Measurements from ENCODE around the gene NLGN1.
"Not testable (repeated sequence)": the region's sequence is repeated elsewhere in the genome, so short reads cannot be mapped to it uniquely, and the experiment has no call there.

The NLGN1 gene

DNA sequence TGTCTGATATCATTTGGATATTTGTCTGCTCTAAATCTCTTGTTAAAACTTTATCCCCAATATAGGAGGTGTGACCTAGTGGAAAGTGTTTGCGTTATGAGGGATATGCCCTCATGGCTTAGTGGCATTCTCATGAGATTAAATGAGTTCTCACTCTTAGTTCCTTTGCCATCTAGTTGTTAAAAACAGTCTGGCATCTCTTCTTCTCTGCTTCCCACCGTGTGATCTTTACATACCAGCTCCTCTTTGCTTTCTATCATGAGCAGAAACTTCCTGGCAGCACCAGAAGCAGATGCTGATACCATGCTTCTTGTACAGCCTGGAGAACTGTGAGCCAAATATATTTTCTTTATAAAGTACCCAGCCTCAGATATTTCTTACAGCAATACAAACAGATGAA is 33.0 kb downstream of the NLGN1 start:
- no peak for DNase-seq

DNA sequence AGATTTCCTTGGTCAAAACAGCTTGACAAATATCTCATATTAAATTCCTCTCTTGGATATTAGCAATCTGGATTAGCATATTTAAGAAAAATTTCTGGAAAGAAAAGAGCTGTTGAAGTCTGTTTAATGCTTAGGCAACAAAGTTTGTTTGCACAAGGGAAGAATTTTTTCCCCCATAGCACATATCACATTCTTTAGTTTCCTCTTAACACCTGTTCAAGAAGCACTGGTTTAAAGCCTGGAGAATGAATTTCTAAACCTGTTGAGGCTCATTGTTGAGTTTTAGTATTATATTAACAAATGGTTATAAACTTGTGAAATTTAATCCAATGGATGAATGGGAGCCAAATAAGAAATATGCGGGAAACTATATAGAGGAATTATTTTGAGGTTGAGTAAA is 41.5 kb downstream of the NLGN1 start:
- no peak for DNase-seq

GRCh38 chr3:173440514-173440913 is 43.0 kb downstream of the NLGN1 start:
- DNase-seq: no peak

GRCh38 chr3:173451561-173451960 is 54.0 kb downstream of the NLGN1 start:
- DNase-seq: not testable (repeated sequence)

DNA sequence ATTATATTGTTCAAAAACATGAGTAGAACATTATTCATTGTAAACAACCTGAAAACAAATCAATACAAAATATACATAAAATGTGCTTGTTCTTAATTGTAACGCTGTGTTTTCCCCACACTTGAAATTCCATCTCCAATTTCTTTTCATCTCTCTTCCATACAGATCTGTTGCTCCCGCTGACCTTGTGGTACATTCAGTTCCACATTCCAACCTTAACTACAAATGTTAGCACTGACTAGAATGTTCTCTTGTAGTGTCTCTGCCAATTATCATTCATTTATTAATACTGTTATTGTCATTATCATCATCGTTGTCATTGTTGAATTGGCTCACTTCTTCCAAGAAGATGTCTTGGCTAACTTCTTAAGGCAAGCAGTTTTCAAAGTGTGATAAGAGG is 65.7 kb downstream of the NLGN1 start:
- DNase-seq: no peak

DNA sequence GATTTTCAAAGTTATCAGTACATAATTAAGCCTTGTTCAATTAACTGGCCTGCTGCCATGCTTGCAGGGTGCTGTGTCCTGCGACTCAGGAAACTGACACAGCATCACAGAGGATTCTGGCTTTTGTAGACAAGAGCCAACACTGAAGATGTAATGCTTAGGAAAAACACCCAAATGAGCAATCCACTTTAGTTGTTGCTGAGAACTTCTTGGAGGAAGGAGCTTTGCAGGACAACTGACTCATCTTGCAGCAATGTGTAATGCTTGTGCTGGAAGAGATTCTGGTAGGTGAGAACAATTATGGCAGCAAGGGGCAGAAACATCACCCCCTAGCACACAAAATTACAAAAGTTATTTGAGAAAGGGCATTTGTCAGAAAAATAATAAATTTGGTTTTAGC is 67.6 kb downstream of the NLGN1 start:
- DNase-seq: no peak

DNA sequence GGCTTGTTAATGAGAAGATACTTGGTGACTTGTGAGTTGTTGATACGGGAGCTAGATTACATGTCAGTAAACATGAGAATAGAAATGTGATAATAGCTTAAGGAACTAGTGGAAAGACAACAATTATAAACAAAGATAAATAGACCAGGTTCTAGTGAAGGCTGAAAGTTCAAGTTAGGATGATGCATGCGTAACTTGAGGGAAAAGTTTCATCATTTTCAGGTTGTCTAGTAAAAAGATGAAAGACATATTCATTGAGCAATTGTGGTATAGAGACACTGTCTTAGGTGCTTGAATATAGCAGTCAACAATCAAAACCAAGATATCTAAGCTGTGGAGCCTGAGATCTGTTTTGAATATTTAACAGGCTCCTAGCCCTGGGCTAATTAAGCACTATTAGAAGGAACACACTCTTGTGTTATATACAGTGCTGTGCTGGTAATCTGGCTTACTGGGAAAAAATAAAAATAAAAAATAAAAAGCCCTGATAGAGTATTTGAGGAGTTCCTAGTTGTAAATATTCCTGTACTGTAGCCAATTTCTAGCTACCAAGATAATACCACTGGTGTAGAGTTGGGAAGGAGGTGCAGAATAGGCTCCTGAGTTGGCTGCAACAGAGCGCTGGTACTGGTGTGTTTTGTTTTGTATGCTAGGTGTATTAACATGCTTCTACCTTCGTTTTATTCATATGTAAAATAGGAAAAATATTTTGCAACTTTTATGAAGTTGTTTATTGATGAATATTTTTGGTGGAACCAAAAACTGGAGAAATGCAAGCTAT is 68.5 kb downstream of the NLGN1 start:
- DNase-seq: no peak

- DNase-seq: no peak
Measured at GRCh38 chr3:173467501-173467900, 70.0 kb downstream of the NLGN1 start.

DNA sequence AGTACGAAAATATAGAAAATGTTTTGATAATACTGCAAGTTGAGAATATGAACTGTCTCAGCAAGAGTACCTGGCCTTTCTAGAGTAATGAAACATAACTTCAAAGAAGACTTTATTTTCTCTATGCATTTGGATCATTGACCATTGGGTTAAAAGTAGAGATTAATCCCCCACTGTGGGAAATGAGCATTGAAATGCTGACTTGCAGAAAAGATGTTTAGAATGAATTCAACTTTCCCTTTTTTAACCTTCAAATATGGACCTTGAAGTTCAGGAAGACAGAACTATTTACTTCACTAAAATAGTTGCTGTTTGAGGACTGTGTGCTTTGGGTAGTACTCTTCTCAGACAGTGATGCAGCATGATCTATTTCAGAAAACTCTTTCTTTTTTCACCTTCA is 75.7 kb downstream of the NLGN1 start:
- no peak for DNase-seq

- no peak for DNase-seq
Measured at GRCh38 chr3:173479301-173479700, 81.8 kb downstream of the NLGN1 start.

- DNase-seq: no peak
Measured at GRCh38 chr3:173501931-173502489, 104.5 kb downstream of the NLGN1 start.

DNA sequence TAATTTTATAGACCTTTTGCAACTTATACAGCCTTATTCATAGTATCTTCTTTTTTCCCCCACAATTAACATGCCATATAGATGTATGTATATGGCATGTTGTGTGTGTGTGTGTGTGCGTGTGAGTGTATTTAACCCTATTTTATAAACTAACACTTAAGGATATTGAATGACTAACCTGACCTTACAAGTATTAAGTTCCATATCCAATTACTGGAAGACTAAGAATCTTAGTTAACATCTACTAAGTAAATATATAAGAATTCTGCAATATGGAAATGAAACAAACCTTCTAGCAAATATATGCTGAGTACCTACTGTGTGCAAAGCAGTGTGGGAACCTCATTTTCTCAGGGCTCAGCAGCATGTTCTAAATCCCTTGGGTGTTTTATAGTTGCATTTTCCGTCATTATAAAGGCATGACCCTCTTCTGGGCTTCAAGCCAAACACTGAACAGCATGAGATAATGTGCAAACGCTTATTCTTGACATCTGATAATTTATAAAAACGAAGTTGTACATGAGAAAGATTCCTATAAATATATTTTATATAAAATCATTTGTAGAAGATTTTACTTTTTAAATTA is 105.5 kb downstream of the NLGN1 start:
- DNase-seq: no peak

DNA sequence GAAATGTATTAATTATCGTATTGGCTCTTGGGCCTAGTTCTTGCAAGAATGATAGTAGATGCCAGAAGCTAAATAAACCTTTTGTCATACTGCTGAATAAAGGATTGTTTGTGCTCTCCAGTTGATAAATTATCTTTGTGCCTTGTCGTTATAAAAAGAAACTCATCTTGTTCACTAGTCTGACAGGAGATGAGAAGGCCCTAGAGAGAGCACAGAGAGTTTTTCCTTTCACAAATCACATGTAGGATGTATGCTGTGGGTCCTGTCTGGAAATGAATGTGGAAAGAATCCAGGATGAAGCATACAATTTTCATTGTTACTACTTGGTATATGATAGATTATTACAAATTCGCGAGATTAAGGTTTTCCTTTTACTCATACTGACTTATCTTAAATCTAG is 113.0 kb downstream of the NLGN1 start:
- DNase-seq: no peak

DNA sequence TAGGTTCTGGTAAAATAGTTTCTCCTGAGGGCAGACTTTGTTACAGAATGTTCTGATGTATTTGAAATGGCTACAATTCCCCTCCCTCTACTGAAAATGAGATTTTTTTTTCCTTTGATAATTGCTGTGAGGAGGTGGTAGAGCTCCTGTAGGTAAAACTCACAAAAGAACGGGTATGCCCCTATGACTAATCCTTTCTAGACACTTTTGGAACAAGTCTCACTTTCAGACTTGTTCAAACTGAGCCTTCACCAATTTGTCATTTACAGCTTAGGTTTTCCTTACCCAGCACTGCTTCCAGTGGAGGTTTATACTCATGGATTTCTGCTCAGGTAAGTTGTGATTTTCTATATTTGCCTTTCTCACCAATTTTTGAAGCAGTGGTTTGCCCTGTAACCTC is 115.6 kb downstream of the NLGN1 start:
- DNase-seq: no peak

GRCh38 chr3:173529062-173529711 is 131.6 kb downstream of the NLGN1 start:
- DNase-seq: peak; percentile 20

DNA sequence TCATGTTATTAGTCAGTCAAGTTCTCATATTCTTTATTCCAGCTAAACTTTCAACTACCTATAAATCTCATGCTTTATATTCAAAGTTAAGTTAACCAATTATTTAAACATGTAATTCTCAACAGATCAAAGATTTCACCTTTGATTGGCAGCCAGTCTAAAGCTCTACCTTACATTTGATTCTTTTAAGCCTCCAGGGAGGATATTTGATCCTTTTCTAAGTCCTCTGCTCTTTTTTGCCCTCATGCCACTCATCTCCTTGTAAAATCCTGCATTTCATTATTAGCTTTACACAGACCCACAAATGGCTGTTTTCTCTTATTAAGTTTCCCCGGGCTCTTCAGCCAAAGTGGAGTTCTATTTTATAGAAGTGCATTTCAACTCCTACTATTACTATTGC is 134.1 kb downstream of the NLGN1 start:
- no peak for DNase-seq

GRCh38 chr3:173538410-173538809 is 140.9 kb downstream of the NLGN1 start:
- DNase-seq: no peak

DNA sequence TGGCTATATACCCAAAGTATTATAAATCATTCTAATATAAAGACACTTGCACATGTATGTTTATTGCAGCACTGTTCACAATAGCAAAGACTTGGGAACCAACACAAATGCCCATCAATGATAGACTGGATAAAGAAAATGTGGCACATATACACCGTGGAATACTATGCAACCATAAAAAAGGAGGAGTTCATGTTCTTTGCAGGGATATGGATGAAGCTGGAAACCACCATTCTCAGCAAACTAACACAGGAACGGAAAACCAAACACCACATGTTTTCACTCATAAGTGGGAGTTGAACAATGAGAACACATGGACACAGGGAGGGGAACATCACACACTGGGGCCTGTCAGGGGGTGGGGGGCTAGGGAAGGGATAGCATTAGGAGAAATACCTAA is 148.0 kb downstream of the NLGN1 start:
- DNase-seq: not testable (repeated sequence)

- DNase-seq: no peak
Measured at GRCh38 chr3:173547070-173547469, 149.5 kb downstream of the NLGN1 start.

- no peak for DNase-seq
Measured at GRCh38 chr3:173548261-173548660, 150.7 kb downstream of the NLGN1 start.

DNA sequence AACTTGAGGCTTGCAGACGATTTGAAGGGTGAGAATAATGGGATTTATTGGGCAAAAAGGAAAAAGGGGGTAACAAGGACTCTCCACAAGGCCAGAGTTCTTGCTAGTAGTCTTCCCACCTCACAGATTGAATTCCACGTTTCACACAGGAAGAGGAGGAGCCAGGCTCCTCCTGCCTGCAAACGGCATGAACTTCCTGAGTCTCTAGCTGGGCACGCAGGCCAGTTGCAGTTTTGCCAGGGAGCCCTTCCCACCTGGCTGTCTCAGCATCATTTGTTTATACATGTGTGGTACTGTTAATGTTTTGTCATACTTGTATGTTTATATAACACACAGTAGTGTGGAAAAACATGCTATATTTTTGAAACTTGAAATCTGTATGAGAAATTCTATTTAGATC is 155.0 kb downstream of the NLGN1 start:
- DNase-seq: no peak

- DNase-seq: no peak
Measured at GRCh38 chr3:173553635-173554280, 156.2 kb downstream of the NLGN1 start.

DNA sequence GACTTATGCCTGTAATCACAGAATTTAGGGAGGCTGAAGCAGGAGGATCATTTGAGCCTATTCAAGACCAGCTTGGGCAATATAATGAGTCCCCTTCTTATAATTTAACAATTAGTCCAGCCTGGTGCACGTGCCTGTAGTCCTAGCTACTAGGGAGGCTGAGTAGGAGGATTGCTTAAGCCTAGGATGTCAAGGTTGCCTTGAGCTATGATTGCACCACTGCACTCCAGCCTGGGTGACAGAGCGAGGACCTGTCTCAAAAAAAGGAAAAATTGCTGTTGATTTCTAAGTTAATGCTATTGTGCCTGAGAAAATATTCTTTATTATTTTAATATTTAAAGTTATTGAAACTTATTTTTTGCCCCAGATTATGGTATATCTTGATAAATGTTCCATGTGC is 159.0 kb downstream of the NLGN1 start:
- DNase-seq: no peak

DNA sequence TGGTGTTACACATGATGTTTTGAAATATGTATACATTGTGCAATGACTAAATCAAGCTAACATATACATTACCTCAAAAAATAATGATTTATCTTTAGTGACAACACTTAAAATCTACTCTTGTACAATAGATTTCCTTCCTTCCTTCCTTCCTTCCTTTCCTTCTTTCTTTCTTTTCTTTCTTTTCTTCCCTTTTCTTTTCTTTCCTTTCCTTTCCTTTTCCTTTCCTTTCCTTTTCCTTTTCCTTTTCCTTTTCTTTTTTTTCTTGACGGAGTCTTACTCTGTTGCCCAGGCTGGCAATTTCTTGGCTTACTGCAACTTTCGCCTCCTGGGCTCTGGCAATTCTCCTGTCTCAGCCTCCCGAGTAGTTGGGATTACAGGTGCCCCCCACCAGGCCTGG is 170.5 kb downstream of the NLGN1 start:
- DNase-seq: no peak

Measured in activated CD4-positive, alpha-beta T cell treated with anti-CD3 and anti-CD28 coated beads, Interleukin-2, Interleukin-6, amounts not matched to agents 100 ng/mL and 50 ng/mL, durations not matched to agents 16 hours and 8 hours (primary cell).